H1 (cell line): ENCODE measurements around the gene LYRM4. TPM values are rescaled to one million over a fixed set of nuclear protein-coding genes. Genes with fewer than 3 reads are reported as not detected.

Experiments
- CBX8 ChIP-seq: fragments of 300-800, 300-1000 bp; sonication (generic); IDR thresholded peaks from 2 replicates; pipeline ENCODE4 v1.7.1; 2016; ENCODE audit warnings: low read depth, low read length, borderline replicate concordance
- CHD7 ChIP-seq: fragments of 300-600 bp; sonication (generic); IDR thresholded peaks from 2 replicates; pipeline ENCODE4 v1.7.1; 2012; ENCODE audit warnings: low read length, moderate library complexity, mild to moderate bottlenecking, inconsistent platforms; ENCODE audit not compliant: insufficient replicate concordance
- E2F6 ChIP-seq: IDR thresholded peaks from 2 replicates; pipeline ENCODE4 v1.6.1; 2012; ENCODE audit warnings: inconsistent platforms
- EP300 ChIP-seq, 2 experiments: IDR thresholded peaks; 1 replicate in 1 of 2; 2 replicates in 1 of 2; pipeline ENCODE4 v1.6.1; 2011 to 2012; ENCODE audit warnings: low read depth in 2 of 2, low read length in 2 of 2, mild to moderate bottlenecking in 2 of 2, borderline replicate concordance in 1 of 2, inconsistent platforms in 1 of 2, moderate library complexity in 1 of 2
- KDM1A ChIP-seq: fragments of 200-600, 300-600 bp; sonication (generic); IDR thresholded peaks from 2 replicates; pipeline ENCODE4 v1.7.1; 2016; ENCODE audit warnings: mild to moderate bottlenecking, low read length, borderline replicate concordance
- MAX ChIP-seq: IDR thresholded peaks from 2 replicates; pipeline ENCODE4 v1.6.1; 2012; ENCODE audit warnings: inconsistent platforms
- RNF2 ChIP-seq: fragments of 200-900, 300-1000 bp; sonication (generic); IDR thresholded peaks from 2 replicates; pipeline ENCODE4 v1.7.1; 2016; ENCODE audit warnings: borderline replicate concordance, low read depth, mild to moderate bottlenecking, antibody characterized with exemption, low read length; ENCODE audit not compliant: poor library complexity, severe bottlenecking; ENCODE audit errors: missing control alignments
- SIX5 ChIP-seq: IDR thresholded peaks from 2 replicates; pipeline ENCODE4 v1.6.1; 2011; ENCODE audit warnings: mild to moderate bottlenecking, low read depth, low read length
- SP2 ChIP-seq: IDR thresholded peaks from 2 replicates; pipeline ENCODE4 v1.6.1; 2012; ENCODE audit warnings: mild to moderate bottlenecking, low read length, inconsistent platforms
- YY1 ChIP-seq: IDR thresholded peaks from 2 replicates; pipeline ENCODE4 v1.6.1; 2011; ENCODE audit warnings: low read depth, mild to moderate bottlenecking, low read length
- polyA plus RNA-seq, 7 experiments: library from polyadenylated mRNA; depleted of rRNA in 3 of 7; stranded (reverse) in 5 of 7; unstranded in 2 of 7; fragments of >200 nt in 5 of 7; fragments of 200-250 nt in 2 of 7; gene quantifications; 1 replicate in 5 of 7; 2 replicates in 1 of 7; 4 replicates in 1 of 7; pipeline versions ENCODE4 v1.2.1 to v1.2.3, GENCODE V29; 2011 to 2013; ENCODE audit warnings: missing spikeins in 2 of 7, mixed read lengths in 2 of 7
- total RNA-seq: library from RNA; stranded (reverse); fragmentation: NEBNext Ultra II Directional; extraction: Animal tissue kit (Norgen Biotek cat#: 25700); gene quantifications from 2 replicates; pipeline ENCODE4 v1.2.1, GENCODE V29; 2021

LYRM4 gene
- total and polyA plus RNA-seq, 2 of the 8 experiments (the other 6 are each of a cell fraction or from before 2014, with no cell fraction given), result 56.6 to 62.8 TPM

- TF ChIP-seq CHD7 (no peak), YY1 (no peak), SIX5 (no peak), SP2 (no peak), CBX8 (no peak), MAX (no peak), RNF2 (no peak), KDM1A (no peak), EP300 (IDR thresholded peaks at IDR 0.05; ENCODE audit: borderline replicate concordance in 1 of 2, low read depth in 2 of 2, low read length in 2 of 2) (no peak), E2F6 (no peak)
These were observed 172.0 kb downstream of the LYRM4 start (continued) for GRCh38 chr6:5088780-5089179.
